ENCODE data around the gene PNPLA1.

The PNPLA1 gene

GRCh38 chr6:36315921-36316320, 46.1 kb downstream of the PNPLA1 start:
- no peak for DNase-seq (ENCODE audit: low read depth)
- H3K4me3 ChIP-seq (ENCODE audit: control insufficient read depth, low read depth, low read length): no peak overlapping the region
- no peak for TF ChIP-seq CTCF (IDR thresholded peaks at IDR 0.05; ENCODE audit: control insufficient read depth, insufficient read depth, low read depth, low read length, missing control alignments)

- TF ChIP-seq CTCF (IDR thresholded peaks at IDR 0.05; ENCODE audit: control insufficient read depth, insufficient read depth, low read depth, low read length, missing control alignments): no peak
- H3K4me3 ChIP-seq (ENCODE audit: control insufficient read depth, low read depth, low read length): no peak overlapping the region
- DNase-seq (ENCODE audit: low read depth): no peak
Observed at GRCh38 chr6:36317623-36318022, 47.8 kb downstream of the PNPLA1 start.

- H3K4me3 ChIP-seq (ENCODE audit: control insufficient read depth, low read depth, low read length): no peak overlapping the region
- no peak for TF ChIP-seq CTCF (IDR thresholded peaks at IDR 0.05; ENCODE audit: control insufficient read depth, insufficient read depth, low read depth, low read length, missing control alignments)
- no peak for DNase-seq (ENCODE audit: low read depth)
Observed at GRCh38 chr6:36318690-36319435, 49.0 kb downstream of the PNPLA1 start.

- H3K4me3 ChIP-seq (ENCODE audit: control insufficient read depth, low read depth, low read length): no peak overlapping the region
- DNase-seq (ENCODE audit: low read depth): no peak
- TF ChIP-seq CTCF (IDR thresholded peaks at IDR 0.05; ENCODE audit: control insufficient read depth, insufficient read depth, low read depth, low read length, missing control alignments): no peak
Observed at GRCh38 chr6:36319436-36319762, 49.5 kb downstream of the PNPLA1 start.

- no peak overlapping the region for H3K4me3 ChIP-seq (ENCODE audit: control insufficient read depth, low read depth, low read length)
- TF ChIP-seq CTCF (IDR thresholded peaks at IDR 0.05; ENCODE audit: control insufficient read depth, insufficient read depth, low read depth, low read length, missing control alignments): no peak
- DNase-seq (ENCODE audit: low read depth): no peak
Observed at GRCh38 chr6:36319821-36320220, 50.0 kb downstream of the PNPLA1 start.

GRCh38 chr6:36320475-36320874, 50.6 kb downstream of the PNPLA1 start:
- TF ChIP-seq CTCF (IDR thresholded peaks at IDR 0.05; ENCODE audit: control insufficient read depth, insufficient read depth, low read depth, low read length, missing control alignments): no peak
- no peak overlapping the region for H3K4me3 ChIP-seq (ENCODE audit: control insufficient read depth, low read depth, low read length)
- no peak for DNase-seq (ENCODE audit: low read depth)
